Measurements from ENCODE around the gene ADPRM.

Gene ADPRM

DNA sequence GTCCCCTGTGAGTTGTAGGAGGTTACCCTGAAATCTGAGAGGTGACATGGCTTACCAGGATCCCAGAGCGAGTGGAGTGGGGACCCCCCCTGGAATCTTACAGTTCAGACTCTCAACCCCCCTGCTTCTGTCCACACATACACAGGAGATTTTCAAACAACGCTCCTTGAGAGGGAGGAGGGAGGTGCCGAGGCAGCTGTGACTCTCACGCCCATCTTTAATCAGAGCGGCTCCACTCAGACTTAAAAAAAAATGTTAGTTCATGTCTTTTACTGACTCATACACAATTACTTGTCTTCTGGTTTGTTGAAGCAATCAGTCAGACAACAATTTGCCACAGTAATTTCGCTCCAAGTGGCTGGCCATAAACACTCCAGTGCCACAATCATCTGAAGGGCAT is 47.8 kb downstream of the ADPRM start:
- Mint-ChIP-seq H3K27me3 (no peaks in the 10 kb centered on the region), H3K27ac (no peak overlapping the region), H3K4me3 (no peak overlapping the region), H3K9me3 (no peaks in the 10 kb centered on the region), H3K4me1 (peaks cover 16% of the 10 kb centered on the region)
- no peak for ATAC-seq
- no peak for DNase-seq

DNA sequence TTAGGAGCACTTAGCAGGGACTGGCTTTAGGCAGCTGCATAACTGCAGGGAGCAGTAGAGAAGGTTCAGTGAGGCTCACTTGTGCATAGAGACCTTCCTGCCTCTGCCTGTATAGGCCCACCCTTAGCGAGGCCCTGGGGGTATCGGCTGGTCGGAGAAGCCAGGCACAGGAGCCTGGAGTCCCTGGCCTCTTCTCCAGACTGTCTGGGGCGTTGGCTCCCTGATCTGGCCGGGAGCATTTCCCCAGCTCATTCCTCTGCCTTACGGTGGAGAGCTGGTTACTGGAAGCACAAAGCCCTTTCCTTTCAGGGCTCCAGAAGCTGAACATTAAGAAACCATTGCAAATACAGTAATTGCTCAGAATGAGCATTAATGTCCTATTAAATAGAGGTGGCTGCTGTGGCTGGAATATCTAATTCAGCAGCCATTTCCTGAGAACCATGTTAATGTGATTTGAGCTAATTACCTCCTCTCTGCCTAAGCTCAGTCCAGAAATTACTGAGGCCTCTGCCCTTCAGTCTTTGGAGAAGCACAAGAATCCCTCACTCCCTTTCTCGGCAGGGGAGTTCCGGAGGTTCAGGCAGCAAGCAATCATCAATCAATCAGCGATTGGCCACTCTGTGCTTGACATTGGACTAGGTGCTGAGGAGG is 51.3 kb downstream of the ADPRM start:
- DNase-seq (no peak), ATAC-seq (no peak)
- Mint-ChIP-seq H3K4me3 (no peak overlapping the region), H3K27me3 (no peaks in the 10 kb centered on the region), H3K9me3 (no peaks in the 10 kb centered on the region), H3K4me1 (peaks cover 15% of the 10 kb centered on the region), H3K27ac (no peak overlapping the region)

DNA sequence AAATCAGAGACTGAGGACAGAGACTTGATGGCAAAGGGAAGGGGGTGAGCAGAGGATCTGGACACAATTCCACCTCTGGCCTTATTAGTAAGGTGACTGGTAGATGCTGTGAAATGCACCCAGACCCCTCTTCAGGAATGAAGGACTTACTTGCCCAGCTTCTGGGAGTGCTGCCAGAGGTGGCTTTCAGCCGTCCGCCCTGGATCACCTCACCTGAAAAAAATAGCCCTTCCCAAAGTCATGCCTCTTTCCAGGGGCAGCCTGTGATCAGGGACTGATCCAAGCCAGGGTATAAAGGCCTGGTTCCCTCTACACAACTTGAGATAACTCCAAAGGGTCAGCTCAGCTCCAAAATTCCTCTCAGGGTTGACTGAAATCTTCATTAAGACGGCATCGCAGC is 52.8 kb downstream of the ADPRM start:
- Mint-ChIP-seq H3K27me3 (no peaks in the 10 kb centered on the region), H3K4me3 (no peak overlapping the region), H3K9me3 (no peaks in the 10 kb centered on the region), H3K27ac (no peak overlapping the region), H3K4me1 (peaks cover under 1% of the 10 kb centered on the region)
- DNase-seq (no peak), ATAC-seq (no peak)

DNA sequence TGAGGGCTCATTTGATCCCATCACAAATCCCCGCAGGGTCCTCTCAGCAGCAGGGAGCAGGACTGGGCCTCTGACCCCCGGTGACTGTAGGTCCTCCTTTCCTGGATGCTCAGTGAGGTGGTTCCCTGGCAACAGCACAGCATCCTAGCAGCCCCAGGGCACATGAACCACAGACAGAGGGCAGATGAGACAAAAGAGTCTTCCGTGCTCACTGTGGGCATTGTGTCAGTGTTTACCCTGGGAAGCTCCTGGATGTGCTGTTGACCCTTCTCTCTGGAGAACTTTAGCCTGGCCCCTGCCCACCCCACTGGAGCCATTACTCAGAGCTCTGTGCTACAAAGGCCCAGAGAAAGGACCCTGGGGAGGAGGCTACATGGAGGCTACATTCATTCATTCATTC is 54.2 kb downstream of the ADPRM start:
- Mint-ChIP-seq H3K4me3 (no peak overlapping the region), H3K4me1 (no peaks in the 10 kb centered on the region), H3K27me3 (no peaks in the 10 kb centered on the region), H3K27ac (no peak overlapping the region), H3K9me3 (no peaks in the 10 kb centered on the region)
- DNase-seq = no peak
- no peak for ATAC-seq

DNA sequence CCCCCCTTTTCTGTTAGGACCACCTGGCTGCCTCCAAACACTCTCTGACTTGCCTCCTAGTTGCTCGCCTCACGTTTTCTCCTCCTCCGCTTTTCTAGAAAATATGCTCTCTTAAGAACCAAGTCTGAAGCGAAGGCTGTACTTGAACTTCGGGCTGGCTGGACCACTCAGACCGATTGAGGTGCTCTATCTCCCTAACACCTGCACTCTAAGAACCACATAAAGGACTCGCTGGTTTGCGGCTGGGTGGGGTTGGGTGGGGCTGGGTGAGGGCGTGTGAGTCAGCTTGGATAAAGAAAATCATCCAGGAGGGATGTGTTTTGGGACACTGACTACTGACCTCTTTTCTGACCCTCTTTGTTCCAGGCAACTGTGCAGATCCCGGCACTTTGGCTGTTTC is 55.3 kb downstream of the ADPRM start:
- no peak overlapping the region for H3K27ac Mint-ChIP-seq
- no peaks in the 10 kb centered on the region for H3K9me3 Mint-ChIP-seq
- DNase-seq = no peak
- ATAC-seq = no peak
- H3K4me3 Mint-ChIP-seq = no peak overlapping the region
- H3K4me1 Mint-ChIP-seq = no peaks in the 10 kb centered on the region
- H3K27me3 Mint-ChIP-seq = no peaks in the 10 kb centered on the region

DNA sequence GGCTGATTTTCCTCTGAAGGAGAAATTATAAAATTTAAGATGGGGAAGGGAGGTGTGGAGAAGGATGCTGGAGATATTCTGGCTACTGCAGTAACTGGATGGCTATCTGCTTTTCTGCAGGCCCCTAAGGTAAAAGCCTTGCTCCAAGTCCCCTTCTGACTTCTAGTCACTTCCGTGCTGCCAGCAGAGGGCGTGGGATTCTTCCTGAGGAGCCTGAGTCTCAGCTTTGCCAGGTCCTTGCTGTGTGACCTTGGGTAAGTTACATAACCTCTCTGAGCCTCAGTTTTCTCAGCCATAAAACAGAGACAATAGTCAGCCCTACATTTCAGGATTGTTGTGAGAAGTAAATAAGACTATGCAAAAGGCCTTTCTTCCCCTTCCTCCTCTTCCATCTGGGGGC is 56.7 kb downstream of the ADPRM start:
- ATAC-seq = no peak
- H3K27ac Mint-ChIP-seq = no peak overlapping the region

DNA sequence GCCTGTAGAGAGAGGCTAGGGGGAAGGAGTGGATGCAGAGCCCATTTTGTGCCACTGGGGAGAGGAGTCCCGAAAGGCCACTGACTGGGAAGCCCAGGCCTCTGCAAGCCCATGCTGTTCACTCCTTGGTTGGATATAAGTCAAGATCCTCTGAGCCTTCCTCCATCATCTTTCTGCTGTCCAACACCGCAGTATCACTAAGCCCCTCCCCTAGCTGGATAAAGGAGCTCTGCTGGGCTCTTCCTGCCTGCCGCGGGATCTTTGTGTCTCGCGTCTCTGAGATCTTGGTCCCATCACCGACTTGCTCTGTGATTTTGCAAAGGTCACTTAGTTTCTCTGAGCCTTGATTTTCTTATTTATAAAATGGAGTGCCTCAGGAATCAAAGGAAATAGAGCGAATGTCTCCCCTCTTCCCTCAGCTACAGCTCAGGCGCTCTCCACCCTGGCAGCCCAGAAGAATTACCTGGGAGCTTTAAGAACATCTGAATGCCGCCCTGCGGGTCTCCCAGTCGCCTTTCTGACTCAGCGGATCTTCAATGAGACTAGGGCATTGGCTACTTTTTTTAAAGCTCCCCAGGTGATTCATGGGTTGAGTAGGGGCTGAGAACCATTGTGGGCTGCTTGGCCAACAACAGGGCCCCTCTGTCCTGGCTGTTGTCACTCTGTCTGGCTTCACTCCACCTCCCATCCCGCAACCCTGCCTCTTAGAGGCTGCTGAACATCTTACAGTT is 57.6 kb downstream of the ADPRM start:
- Mint-ChIP-seq H3K4me1 (no peaks in the 10 kb centered on the region), H3K27ac (peak overlapping the region; percentile 70 to 79), H3K9me3 (no peaks in the 10 kb centered on the region), H3K4me3 (no peak overlapping the region), H3K27me3 (no peaks in the 10 kb centered on the region)
- DNase-seq (no peak), ATAC-seq (no peak)

More for the DNA sequence above, 56.7 kb downstream of the ADPRM start:
- Mint-ChIP-seq H3K4me3 (no peak overlapping the region), H3K27me3 (no peaks in the 10 kb centered on the region), H3K4me1 (no peaks in the 10 kb centered on the region), H3K9me3 (no peaks in the 10 kb centered on the region)
- DNase-seq = peak in 1 of 2 donors; percentile 12

DNA sequence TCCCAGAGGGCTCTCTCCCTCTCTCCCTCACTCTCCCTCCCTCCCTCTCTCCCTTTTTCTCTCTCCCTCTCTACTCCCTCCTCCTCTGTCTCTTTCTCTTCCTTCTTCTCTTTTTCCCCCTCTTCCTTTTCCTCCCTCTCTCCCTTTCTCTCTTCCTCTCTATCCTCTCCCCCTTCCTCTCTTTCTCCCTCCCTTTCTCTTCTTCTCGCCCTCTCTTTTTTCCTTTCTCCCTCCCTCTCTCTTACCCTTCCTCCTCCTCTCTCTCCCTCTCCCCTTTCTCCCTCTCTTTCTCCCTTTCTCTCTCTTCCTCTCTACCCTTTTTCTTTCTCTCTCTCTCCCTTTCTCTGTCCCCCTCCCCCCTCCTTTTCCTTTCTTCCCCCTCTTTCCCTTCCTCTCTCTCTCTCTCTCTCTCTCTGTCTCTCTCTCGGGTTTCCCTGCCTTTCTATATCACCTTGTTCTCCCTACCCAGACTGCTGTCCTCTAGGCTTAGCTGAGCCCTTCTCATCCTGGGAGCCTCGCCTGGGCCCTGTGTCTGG is 58.3 kb downstream of the ADPRM start:
- Mint-ChIP-seq H3K4me1 (no peaks in the 10 kb centered on the region), H3K4me3 (no peak overlapping the region), H3K9me3 (no peaks in the 10 kb centered on the region), H3K27ac (peak overlapping the region; percentile 70 to 86), H3K27me3 (no peaks in the 10 kb centered on the region)
- ATAC-seq = no peak
- DNase-seq = no peak

- no peaks in the 10 kb centered on the region for H3K9me3 Mint-ChIP-seq
- ATAC-seq = no peak
- no peak overlapping the region for H3K4me3 Mint-ChIP-seq
- H3K4me1 Mint-ChIP-seq = no peaks in the 10 kb centered on the region
- H3K27ac Mint-ChIP-seq = peak overlapping the region in 1 of 2 donors; percentile 70
- DNase-seq = no peak
- H3K27me3 Mint-ChIP-seq = no peaks in the 10 kb centered on the region
These were observed 58.8 kb downstream of the ADPRM start for GRCh38 chr17:10756185-10756584.

GRCh38 chr17:10756619-10757018 is 59.2 kb downstream of the ADPRM start:
- H3K27me3 Mint-ChIP-seq = no peaks in the 10 kb centered on the region
- no peaks in the 10 kb centered on the region for H3K4me1 Mint-ChIP-seq
- no peak for DNase-seq
- H3K4me3 Mint-ChIP-seq = no peak overlapping the region
- H3K9me3 Mint-ChIP-seq = no peaks in the 10 kb centered on the region
- H3K27ac Mint-ChIP-seq = no peak overlapping the region
- no peak for ATAC-seq

GRCh38 chr17:10757067-10757466 is 59.7 kb downstream of the ADPRM start:
- ATAC-seq = no peak
- H3K9me3 Mint-ChIP-seq = no peaks in the 10 kb centered on the region

DNA sequence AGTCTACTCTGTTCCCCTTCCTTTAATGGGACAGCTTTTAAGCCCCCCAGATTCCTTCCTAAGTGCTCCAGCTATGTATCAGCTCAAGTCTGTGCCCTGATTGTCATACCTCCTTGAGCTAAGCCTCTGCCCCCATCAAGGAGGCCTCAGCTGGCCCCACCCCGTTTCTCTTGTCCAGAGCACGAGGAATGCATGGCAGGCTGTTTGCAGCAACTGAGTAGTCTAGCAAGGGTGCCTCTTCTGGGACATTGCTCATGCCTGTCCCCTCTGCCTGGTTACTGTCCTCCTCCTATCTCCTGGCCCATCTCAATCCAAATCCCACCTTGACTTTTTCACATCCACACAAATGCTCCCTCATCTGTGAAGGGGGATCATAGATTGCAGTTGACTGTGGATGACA is 60.3 kb downstream of the ADPRM start:
- H3K4me3 Mint-ChIP-seq = no peak overlapping the region
- H3K4me1 Mint-ChIP-seq = no peaks in the 10 kb centered on the region
- H3K27me3 Mint-ChIP-seq = no peaks in the 10 kb centered on the region
- H3K27ac Mint-ChIP-seq = no peak overlapping the region
- no peak for ATAC-seq
- H3K9me3 Mint-ChIP-seq = no peaks in the 10 kb centered on the region
- no peak for DNase-seq

More at GRCh38 chr17:10757067-10757466, 59.7 kb downstream of the ADPRM start:
- H3K27ac Mint-ChIP-seq = no peak overlapping the region
- no peak for DNase-seq
- no peaks in the 10 kb centered on the region for H3K27me3 Mint-ChIP-seq
- H3K4me1 Mint-ChIP-seq = no peaks in the 10 kb centered on the region
- H3K4me3 Mint-ChIP-seq = no peak overlapping the region

DNA sequence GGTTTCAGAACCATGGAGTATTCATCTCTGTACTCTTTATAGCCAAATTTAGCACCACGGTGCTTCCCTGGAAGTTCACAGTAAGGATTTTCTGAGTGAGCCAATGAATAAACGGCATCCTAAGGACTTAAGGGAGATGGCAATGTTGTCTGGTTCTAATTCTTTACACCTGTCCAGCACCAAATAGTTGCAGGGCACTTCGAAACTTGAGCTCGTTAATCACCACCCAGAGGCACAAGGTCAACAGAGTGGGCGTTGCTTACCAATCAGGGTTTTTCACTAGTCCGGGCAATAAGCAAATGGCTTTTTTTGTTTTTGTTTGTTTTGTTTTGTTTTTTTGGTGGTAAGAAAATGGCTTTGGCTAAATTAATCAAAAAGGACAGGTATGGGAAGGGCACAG is 60.7 kb downstream of the ADPRM start:
- Mint-ChIP-seq H3K9me3 (no peaks in the 10 kb centered on the region), H3K4me3 (no peak overlapping the region), H3K4me1 (no peaks in the 10 kb centered on the region), H3K27me3 (no peaks in the 10 kb centered on the region), H3K27ac (no peak overlapping the region)
- DNase-seq = no peak
- ATAC-seq = no peak

All from stimulated activated naive CD8-positive, alpha-beta T cell treated with anti-CD3 and anti-CD28 coated beads, Interleukin-15, amount 100 ng/mL, for 72 hours (primary cell).